Loucy (cell line): ENCODE measurements around the gene ZCCHC14.

Source experiments
- CTCF ChIP-seq: fragments of 200-600 bp; sonication (generic); conservative IDR thresholded peaks from 2 replicates; pipeline ENCODE4 v1.5.1; 2014; ENCODE audit warnings: mild to moderate bottlenecking, antibody characterized with exemption, low read length
- EZH2phosphoT487 ChIP-seq: fragments of 200-600 bp; IDR thresholded peaks from 2 replicates; pipeline ENCODE4 v1.6.1; 2018; ENCODE audit warnings: antibody characterized with exemption, mild to moderate bottlenecking, moderate library complexity, borderline replicate concordance

- no peak for TF ChIP-seq CTCF
- no peak for TF ChIP-seq EZH2phosphoT487
These were observed 41.1 kb downstream of the ZCCHC14 start for GRCh38 chr16:87451563-87452210.
